NT2/D1 (cell line): Measurements from ENCODE around the gene LRRC75A.

Source experiments
- DNase-seq: peaks from one replicate; pipeline ENCODE4 v3.0.0-alpha.2; 2011; ENCODE audit warnings: low read depth, low spot score
- H3K27me3 ChIP-seq: 2 replicates; pipeline ENCODE4 v1.6.0; 2011; ENCODE audit warnings: mild to moderate bottlenecking; ENCODE audit not compliant: insufficient read length, insufficient read depth
- H3K36me3 ChIP-seq: 2 replicates; pipeline ENCODE4 v1.6.1; 2011; ENCODE audit warnings: mild to moderate bottlenecking, low read length, mixed read lengths; ENCODE audit not compliant: insufficient read depth, insufficient read length
- H3K4me1 ChIP-seq: 2 replicates; pipeline ENCODE4 v1.5.1; 2011; ENCODE audit not compliant: insufficient read depth, insufficient read length
- H3K4me3 ChIP-seq: 2 replicates; pipeline ENCODE4 v1.5.1; 2011; ENCODE audit warnings: low read depth; ENCODE audit not compliant: insufficient read length
- H3K9ac ChIP-seq: 2 replicates; pipeline ENCODE4 v1.6.0; 2011; ENCODE audit warnings: low read depth; ENCODE audit not compliant: insufficient read length
- H3K9me3 ChIP-seq: 2 replicates; pipeline ENCODE4 v1.5.1; 2011; ENCODE audit warnings: mild to moderate bottlenecking, low read length; ENCODE audit not compliant: insufficient read depth
- SUZ12 ChIP-seq: IDR thresholded peaks from 2 replicates; pipeline ENCODE4 v1.6.1; 2011; ENCODE audit not compliant: insufficient read length, insufficient read depth; ENCODE audit errors: extremely low read depth
- YY1 ChIP-seq: IDR thresholded peaks from 2 replicates; pipeline ENCODE4 v1.6.1; 2011; ENCODE audit not compliant: insufficient read length, insufficient read depth
- ZNF274 ChIP-seq: IDR thresholded peaks from 2 replicates; pipeline ENCODE4 v1.6.1; 2011; ENCODE audit warnings: mild to moderate bottlenecking, low read depth, low read length

Gene LRRC75A

GRCh38 chr17:16506188-16506587 is 14.2 kb upstream of the LRRC75A start:
- H3K36me3 ChIP-seq, result no peaks in the 10 kb centered on the region
- no peaks in the 10 kb centered on the region for H3K9me3 ChIP-seq
- TF ChIP-seq YY1, result no peak
- no peak for TF ChIP-seq SUZ12
- no peak for TF ChIP-seq ZNF274
- H3K4me1 ChIP-seq, result no peaks in the 10 kb centered on the region
- DNase-seq, result no peak
- H3K4me3 ChIP-seq, result no peak overlapping the region
- H3K9ac ChIP-seq, result no peak overlapping the region
- H3K27me3 ChIP-seq, result no peaks in the 10 kb centered on the region

GRCh38 chr17:16504984-16505383 is 13.0 kb upstream of the LRRC75A start:
- DNase-seq, result no peak
- H3K36me3 ChIP-seq, result no peaks in the 10 kb centered on the region
- no peaks in the 10 kb centered on the region for H3K9me3 ChIP-seq
- no peak for TF ChIP-seq SUZ12
- no peak for TF ChIP-seq YY1
- no peak for TF ChIP-seq ZNF274
- H3K9ac ChIP-seq, result no peak overlapping the region
- no peak overlapping the region for H3K4me3 ChIP-seq
- H3K27me3 ChIP-seq, result no peaks in the 10 kb centered on the region
- no peaks in the 10 kb centered on the region for H3K4me1 ChIP-seq

- no peak for TF ChIP-seq YY1
- TF ChIP-seq SUZ12, result no peak
- TF ChIP-seq ZNF274, result no peak
- Histone ChIP-seq H3K9me3 (no peaks in the 10 kb centered on the region), H3K36me3 (no peaks in the 10 kb centered on the region), H3K27me3 (peaks cover 24% of the 10 kb centered on the region), H3K9ac (no peak overlapping the region), H3K4me1 (peaks cover 5% of the 10 kb centered on the region), H3K4me3 (no peak overlapping the region)
- no peak for DNase-seq
Measured at GRCh38 chr17:16496820-16497489, 5.0 kb upstream of the LRRC75A start.

GRCh38 chr17:16495980-16496819 is 4.2 kb upstream of the LRRC75A start:
- no peak for DNase-seq
- H3K4me1 ChIP-seq, result peaks cover 5% of the 10 kb centered on the region
- TF ChIP-seq SUZ12 (no peak), ZNF274 (no peak)
- H3K9ac ChIP-seq, result peak overlapping the region; percentile 13
- no peak overlapping the region for H3K4me3 ChIP-seq
- peaks cover 26% of the 10 kb centered on the region for H3K27me3 ChIP-seq
- no peaks in the 10 kb centered on the region for H3K9me3 ChIP-seq
- H3K36me3 ChIP-seq, result no peaks in the 10 kb centered on the region

GRCh38 chr17:16495561-16495960 is 3.6 kb upstream of the LRRC75A start:
- TF ChIP-seq ZNF274, result no peak
- TF ChIP-seq SUZ12, result no peak
- no peak for TF ChIP-seq YY1
- Histone ChIP-seq H3K4me3 (no peak overlapping the region), H3K4me1 (peaks cover 5% of the 10 kb centered on the region), H3K36me3 (no peaks in the 10 kb centered on the region), H3K9me3 (no peaks in the 10 kb centered on the region), H3K27me3 (peaks cover 33% of the 10 kb centered on the region), H3K9ac (no peak overlapping the region)
- DNase-seq, result no peak

- Histone ChIP-seq H3K36me3 (no peaks in the 10 kb centered on the region), H3K4me3 (no peak overlapping the region), H3K27me3 (peaks cover 41% of the 10 kb centered on the region), H3K9ac (no peak overlapping the region), H3K4me1 (peaks cover 8% of the 10 kb centered on the region), H3K9me3 (no peaks in the 10 kb centered on the region)
- no peak for TF ChIP-seq ZNF274
- no peak for TF ChIP-seq SUZ12
- TF ChIP-seq YY1, result no peak
- no peak for DNase-seq
Measured at GRCh38 chr17:16494059-16494458, 2.1 kb upstream of the LRRC75A start.

GRCh38 chr17:16493531-16494046 is 1.6 kb upstream of the LRRC75A start:
- Histone ChIP-seq H3K36me3 (no peaks in the 10 kb centered on the region), H3K4me3 (no peak overlapping the region), H3K9ac (no peak overlapping the region), H3K4me1 (peaks cover 10% of the 10 kb centered on the region), H3K27me3 (peaks cover 41% of the 10 kb centered on the region), H3K9me3 (no peaks in the 10 kb centered on the region)
- no peak for DNase-seq
- TF ChIP-seq SUZ12, result no peak
- TF ChIP-seq YY1, result no peak
- TF ChIP-seq ZNF274, result no peak
